Nucleus accumbens (tissue), 56 donors: ENCODE data around the gene HOXC11.

Experiments
- DNase-seq, 56 donors: peaks; one replicate each; lab custom pipeline; 2025; lab: John Stamatoyannopoulos, UW

Gene HOXC11

DNA sequence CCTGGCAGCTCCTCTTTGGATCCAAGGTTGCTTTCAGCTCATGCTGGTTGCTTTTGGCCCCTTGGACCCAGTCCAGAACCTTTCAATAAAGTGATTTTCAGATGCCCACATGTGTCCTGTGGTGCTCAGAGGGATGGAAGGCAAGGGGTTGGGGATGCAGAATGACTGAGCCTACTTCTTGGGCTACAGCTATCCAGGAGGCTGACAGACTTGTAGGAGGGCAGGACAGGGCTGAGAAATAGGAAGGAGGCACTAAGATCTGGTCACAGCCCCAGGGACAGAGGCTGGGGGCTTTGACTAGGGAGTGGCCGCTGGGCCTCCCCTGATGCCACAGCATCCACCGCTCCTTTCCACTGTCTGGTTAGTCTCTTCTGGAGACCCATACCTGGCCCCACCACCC is 1.2 kb upstream of the HOXC11 start:
- DNase-seq: no peak

DNA sequence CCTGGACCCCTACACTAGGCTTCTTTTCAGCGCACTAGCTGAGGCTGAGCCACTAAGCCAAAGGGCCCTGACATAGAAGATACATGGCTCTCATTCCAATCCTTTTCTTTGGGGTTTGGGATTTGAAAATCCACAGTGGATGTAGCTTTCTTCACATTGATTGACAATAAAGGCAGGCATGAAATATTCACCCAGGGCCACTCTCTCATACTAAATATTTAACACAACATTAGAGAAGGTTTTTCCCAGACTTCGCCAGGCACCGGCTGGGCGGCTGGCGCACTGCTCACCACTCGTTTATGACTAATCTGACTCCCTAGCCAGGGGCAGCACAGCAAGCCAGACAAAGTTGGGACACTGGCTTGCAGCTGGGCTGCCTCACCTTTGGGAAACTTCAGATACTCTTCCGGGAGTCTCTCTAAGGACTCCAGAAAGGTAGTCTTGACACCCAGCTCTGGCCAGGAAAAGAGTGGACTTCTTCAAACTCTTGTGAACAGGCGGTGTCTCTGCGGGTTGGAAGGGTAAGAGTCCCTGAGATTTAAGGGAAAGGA is 699 bp upstream of the HOXC11 start:
- no peak for DNase-seq

DNA sequence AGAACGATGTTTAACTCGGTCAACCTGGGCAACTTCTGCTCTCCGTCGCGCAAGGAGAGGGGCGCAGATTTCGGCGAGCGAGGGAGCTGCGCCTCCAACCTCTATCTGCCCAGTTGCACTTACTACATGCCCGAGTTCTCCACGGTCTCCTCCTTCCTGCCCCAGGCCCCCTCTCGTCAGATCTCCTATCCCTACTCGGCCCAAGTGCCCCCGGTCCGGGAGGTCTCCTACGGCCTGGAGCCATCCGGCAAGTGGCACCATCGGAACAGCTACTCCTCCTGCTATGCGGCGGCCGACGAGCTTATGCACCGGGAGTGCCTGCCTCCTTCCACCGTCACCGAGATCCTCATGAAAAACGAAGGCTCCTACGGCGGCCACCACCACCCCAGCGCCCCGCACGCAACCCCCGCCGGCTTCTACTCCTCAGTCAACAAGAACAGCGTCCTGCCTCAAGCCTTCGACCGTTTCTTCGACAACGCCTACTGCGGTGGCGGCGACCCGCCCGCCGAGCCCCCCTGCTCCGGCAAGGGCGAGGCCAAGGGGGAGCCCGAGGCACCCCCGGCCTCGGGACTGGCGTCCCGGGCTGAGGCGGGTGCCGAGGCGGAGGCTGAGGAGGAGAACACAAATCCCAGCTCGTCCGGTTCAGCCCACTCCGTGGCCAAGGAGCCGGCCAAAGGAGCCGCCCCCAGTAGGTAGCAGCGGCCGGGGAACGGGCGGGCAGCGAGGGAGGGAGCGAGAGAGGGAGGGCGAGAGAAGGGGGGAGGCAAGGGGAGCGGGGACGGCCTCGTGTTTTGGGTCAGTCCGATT is 513 bp downstream of the HOXC11 start:
- DNase-seq: no peak

DNA sequence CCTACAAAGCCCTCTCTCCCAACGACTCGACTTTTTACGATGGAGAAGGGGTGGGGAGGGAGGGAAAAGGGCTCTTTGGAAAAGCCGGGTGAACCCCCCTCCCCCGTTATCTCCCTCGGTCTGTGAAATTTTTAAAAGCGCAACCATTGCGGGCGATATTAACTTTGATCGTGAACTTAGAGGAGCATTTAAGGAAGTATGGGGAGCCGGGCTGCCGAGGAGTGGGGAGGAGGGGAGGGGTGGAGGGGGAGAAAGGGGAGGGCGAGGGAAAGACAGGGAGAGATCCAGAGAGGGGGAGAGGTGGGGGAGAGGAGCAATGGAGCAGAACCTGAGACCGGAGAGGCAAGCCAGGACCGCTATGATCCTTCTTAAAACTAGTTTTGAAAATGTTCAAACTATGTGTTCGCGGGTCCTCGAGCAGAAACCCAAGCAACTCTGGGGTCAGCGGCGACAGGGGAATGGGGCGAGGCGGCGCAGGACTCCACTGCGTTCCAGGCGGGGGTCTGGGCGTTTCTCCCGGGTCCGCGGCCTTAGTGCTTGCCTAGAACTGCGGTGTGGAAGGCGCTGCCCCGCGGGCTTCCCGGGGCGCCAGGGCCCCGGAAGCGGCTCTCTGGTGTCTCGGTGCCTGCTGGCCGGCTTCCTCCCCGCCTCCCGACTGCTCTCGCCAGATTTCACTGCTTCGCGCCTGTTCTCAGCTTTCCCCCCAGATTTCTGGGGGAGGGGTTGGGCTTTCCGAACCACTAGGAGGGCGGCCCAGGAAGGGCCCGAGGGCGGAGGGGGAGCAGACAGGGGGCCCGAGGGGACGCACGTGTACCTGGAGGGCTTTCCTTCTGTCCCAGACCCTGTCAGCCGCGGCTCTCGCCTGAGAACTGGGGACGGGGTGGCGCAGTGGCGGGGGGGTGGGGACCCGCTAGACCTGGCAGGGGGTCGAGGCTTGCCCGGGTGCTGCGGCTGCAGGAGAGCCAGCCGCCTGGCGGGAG is 1.4 kb downstream of the HOXC11 start, which contains the start of gene HOTAIR:
TSS of gene HOTAIR (minus strand) at position 871 of the 980 bp plus-strand sequence.
- DNase-seq: no peak

DNA sequence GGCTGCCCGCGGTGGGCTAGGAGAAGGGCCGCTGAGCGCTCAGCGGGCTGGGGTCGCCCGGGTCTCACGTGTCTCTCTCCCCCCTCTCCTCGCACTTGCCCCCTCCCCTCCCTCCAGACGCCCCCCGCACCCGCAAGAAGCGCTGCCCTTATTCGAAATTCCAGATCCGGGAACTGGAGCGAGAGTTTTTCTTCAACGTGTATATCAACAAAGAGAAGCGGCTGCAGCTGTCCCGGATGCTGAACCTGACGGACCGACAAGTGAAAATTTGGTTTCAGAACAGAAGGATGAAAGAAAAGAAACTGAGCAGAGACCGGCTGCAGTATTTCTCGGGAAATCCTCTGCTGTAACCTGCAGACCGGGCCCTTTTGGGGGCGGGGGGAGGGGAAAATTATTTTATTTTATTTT is 2.1 kb downstream of the HOXC11 start:
- no peak for DNase-seq

DNA sequence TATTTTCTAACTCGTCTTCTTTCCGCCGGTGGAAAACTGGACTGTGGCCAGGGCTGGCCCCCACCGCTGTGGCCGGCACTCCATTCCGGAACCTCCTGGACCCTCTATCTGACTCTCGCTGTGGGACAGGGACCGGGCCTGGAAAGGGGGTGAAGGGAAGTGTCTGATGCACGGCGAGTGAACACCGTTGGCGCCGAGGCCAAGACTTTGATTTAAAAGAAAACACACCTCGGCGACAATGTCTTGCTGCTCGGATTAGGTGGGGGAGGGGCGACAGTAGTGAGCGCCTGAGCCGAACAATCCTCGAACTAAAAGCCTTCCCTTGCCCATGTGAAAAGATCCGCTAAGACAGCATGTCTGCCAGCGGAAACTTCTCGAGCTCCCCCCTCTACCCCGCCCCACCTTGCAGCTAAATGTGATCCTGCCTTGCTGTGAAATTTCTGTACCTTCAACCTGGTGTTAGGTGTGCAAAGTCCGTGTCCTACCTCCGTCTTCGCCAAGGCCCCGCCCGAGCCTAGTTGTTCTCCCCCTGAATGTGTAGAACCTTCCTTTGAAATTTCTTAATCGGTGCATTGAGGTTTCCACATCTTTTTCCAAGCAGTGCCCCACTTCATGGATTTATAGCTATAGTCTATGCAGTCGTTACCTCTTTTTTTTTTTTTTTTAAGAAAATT is 2.7 kb downstream of the HOXC11 start:
- no peak for DNase-seq

DNA sequence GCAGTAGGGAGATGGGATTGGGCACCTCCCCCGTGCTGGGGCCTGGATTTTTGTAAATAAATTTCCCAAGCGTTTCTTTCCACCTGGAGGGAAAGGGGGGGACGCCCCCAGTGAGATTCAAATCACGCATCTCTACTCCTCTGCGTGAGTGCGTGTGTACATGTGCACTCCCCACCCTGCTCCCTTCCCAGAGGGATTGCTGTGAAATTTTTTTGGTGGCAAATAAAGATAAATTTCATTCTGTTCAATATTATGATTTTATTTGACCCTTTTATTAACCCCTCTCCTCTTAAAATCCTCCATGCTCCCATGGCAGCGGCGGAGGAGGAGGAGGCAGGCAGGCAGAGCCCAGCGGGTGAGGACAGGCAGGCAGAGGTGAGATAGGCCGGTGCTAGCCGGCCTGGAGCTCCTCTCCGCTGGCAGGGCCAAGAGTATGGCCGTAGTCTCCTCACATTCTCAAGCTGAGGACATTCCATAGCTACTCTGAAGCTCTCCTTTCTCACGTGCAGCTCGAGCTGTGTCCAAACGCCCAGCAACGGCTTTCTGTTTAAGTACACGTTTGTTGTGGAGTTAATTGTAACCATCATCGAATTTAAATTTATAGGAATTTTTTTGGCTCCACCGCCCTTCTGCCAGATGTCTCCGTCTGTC is 3.4 kb downstream of the HOXC11 start:
- DNase-seq: no peak

DNA sequence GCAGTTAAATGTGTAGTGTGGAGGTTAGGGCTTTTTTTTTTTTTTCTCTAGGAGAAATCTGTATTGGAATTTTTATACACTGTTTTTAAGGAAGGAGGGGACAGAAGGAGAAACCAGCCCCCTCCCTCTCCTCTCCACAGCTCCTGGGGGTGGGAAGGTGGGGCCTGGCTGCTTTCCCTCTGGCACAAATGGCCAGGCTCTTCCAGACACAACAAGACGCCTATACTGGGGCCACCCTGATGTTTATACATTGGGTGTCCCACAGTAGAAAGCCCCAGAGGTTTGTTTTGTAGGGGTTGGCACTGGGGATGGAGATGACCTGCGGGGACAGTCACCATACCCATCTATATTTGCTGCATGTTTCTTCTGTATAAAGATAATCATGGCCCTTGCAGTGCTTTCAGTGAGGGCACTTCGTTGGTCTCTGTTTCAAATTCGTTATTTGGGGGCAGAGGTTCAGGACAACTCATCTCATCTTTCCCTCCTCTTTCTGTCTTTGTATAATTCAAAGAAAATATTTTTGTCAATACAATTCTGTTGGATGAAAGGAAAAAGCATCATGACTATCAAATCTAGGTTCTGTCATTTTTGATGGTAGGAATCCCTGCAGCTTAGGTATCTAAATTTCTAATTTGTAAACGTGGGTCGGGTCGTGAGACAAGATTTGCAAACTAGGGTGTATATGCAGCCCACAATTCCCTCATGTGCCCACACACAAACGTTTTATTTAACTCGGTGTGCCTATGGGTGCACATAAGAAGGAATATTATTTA is 4.1 kb downstream of the HOXC11 start:
- no peak for DNase-seq

DNA sequence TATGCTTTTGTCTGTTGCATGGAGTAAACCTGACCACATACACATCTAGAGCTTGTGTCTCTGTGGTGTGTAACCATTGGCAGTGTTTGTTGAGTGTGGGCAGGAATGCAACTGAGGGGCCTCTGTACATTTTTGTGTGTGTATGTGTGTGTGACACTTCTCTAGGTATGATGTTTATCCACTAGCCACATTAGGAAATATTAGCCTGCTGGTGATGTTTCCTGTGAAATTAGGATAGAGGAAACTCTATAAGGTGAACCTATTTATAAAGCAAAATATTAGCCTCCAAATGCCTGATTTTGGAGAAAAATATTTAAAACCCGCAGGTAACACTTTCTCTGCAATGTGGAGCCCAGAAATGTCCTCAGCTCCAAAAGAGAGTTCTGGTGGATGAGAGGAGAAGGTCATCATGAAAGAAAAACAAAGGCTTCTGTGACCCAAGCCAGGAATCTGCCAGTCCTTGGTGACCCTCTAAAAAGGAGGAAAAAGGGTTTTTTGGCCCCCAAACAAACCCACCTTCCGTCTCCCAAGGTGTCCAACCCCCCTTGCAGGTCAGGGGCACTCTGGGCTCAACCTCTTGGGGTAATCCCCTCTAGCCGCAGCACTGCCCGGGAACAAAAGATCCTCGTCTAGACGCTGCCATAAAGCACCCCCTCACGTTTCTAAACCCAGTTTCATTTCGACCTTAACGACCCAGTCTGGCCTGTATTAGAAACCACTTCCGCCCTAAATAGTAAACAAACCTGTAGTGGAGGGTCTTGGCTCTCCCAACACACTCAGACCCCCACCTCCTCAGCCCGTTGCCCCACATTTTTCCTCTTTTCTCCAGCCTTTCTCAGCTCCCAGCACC is 4.9 kb downstream of the HOXC11 start:
- DNase-seq: no peak

DNA sequence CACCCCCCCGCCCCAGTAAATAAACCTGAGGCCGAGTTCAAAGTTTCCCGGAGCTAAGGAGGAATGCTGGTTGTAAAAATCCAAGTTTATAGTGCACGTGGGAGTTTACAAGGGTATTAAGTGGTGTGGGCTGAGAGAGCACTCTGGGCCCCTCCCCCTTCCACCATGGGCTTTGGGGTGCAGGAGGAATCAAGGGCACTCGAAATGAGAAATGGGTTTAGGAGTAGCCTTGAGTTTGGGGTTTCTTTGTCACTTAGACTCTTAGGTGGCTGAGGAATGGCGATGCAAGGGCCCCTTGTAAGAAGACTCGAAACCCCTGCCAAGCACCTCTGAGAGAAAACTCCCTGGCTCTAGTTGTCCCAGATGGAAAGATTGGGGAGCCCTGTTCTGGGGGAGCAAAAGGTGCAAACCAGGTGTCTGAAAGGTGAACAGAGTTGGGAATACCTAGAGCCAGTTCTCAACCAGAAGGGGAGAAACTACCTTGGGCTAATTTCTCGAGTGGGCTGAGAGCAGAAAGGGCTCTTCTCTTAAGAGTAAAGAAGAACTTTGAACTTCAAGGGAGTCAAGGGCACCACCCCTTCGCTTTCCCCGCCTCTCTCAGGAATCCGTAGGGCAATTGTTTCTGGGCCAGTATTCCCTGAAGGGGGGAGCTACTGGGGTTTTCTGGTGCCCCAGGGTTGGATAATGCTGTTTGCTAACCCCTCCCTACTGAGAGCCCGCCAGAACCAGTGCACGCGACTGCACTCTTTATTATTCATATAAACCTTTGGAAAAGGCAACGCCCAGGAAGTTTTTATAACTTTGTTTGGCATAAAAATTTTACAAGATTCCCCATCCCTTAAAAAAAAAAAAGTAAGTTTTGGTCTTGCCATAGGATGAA is 5.8 kb downstream of the HOXC11 start:
- no peak for DNase-seq

DNA sequence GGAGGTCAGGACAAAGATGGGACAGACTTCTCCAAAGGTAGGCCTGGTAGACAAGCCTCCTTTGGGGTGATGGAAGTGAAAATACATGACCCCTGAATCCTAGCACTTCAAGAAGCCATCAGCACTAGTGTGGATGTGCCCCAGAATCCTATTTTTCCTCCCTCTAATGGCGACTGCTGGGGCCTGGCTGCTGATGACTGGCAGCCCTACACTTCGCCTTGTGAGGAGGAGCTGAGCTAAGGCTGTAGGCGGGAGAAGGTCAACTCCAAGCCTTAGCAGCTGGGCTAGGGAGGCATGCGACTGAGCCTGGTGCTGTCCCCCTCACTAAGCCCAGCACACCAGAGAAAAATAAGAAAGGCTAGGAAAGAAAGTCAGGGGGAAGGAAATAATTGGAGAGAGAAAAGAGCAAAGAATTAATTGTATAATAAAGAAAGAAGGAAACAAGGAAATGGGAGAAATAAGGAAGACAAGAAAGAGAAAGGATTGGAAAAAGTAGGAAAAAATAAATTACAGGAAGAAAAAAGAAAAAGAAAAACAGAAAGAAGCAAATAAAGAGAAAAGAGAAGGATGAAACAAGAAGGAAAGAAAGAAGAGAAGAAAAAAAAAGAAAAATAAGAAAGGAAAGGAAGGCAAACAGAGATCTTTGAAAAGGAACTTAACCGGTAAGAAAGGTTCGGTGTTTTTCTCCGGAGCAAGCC is 7.3 kb downstream of the HOXC11 start:
- DNase-seq: no peak

DNA sequence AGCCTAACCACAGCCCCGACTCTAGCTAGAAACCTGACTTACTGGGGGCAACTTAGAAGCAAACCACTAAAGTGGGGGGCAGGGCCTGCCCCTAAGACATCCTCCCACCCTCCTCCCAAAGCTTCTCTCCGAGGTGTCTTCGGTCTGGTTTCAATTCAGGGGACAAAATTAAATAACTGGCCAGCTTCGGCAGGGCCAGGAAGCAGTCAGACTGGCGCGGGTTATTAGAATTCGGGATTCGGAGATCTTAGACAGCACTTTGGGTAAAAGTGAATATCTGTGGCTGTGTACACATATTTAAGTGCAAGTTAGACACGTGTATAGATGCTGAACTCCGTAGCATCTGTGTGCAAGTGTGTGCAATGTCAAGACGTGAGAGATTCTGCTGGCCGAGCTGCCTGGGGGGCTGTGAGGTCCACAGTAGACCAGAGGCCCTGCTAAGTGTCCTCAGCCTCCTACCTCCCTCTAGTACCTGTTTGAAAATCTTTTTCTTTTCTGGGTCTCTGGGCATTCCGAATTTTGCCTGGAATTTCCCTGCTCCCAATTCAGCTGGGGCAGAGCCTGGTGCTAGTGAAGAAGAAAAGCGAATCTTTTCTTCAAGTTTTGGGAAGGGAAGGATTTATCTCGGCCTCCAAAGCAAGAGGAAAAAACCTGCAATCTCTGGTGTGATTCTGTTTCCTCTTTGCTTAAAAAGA is 8.0 kb downstream of the HOXC11 start:
- DNase-seq: no peak

DNA sequence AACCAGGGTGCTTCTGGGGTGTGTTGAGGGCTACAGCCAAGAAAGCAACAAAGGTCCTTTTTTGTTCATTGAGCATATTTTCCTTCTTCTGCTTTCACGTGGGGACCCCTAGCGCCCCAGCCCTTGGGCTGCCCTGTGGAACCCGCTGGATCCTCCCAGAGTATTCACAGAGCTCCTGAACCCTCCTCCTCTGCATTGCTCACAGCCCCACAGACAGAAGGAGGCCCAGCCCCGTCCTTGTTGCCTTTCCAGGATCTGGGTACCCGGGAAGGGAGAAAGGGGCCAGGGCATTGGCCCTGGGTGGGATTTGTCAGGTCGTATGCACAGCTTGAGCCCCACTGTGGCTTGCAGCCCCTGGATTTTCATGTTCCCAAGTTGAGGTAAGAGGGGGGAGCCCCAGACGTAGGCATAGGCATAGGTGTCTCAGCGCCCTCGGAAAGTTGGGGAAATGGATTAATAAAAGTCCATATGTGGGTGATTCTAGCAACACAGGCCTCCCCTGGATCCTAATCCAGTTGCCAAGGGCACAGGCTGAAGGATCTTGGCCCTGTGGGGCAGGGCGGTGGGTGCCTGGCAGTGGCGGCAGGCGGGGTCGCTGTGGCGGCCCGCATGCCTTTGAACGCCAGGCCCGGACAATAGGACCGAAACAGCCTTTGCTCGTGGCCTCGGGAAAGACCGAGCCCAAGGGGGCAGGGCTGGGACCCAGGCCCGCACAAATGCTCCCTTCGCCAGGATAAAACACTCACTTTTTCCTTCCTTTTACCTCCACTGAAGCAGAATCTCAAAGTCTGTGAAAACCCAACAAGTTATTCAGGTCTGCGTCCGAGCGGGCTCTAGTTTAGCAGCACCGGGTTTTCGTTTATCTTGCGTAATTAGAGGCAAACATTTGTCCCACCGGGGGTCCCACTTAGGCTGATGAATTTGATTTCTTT is 9.0 kb downstream of the HOXC11 start:
- no peak for DNase-seq

DNA sequence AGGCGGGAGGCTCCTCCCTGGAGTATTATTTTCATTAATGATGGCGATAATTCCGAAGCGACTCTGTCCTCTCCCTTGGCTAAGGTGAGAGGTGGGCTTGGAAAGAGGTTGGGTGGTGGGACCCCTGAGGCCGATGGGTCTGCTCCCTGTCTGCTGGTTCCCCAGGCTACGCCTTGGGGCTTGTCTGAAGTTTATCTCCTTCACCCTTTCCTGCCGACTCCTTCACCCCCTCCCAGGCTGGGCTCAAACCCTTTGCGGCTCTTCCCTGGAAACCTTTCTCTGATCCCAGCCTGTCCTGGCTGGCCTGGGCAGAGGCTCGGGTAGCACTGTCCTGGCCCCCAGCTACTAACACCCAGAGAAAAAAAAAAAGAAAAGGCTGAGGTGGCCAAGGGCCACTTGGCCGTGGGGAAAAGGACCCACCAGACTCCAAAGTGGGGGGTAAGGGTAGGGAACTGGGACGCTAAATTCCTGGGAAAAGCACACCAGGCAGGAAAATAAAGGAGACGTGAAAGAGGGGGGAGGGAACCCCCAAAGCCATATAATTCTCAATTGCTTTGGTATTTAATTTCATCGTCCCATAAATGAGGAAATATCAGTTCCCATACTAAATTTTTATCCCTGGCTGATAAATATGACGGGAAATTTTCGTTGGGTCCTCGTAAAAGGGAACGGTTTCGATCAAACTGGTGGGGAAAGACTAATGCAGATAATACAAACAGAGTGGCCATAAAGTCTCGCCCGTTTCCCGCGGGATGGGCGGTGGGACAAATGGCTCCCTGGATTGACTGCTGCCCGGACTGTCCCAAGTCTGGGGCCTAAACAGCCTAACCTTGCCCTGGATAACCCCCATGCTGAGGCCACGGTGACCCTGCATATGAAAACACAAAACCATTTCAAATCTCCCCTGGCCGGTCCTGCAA is 10.0 kb downstream of the HOXC11 start:
- DNase-seq: no peak
